GM12872 (cell line): ENCODE results near the gene OR51G2.

ENCODE experiments used
- CTCF ChIP-seq: IDR thresholded peaks from 3 replicates; pipeline ENCODE4 v1.5.1; 2011; ENCODE audit warnings: low read depth, mild to moderate bottlenecking, low read length, moderate library complexity; ENCODE audit not compliant: insufficient read depth

Gene OR51G2

DNA sequence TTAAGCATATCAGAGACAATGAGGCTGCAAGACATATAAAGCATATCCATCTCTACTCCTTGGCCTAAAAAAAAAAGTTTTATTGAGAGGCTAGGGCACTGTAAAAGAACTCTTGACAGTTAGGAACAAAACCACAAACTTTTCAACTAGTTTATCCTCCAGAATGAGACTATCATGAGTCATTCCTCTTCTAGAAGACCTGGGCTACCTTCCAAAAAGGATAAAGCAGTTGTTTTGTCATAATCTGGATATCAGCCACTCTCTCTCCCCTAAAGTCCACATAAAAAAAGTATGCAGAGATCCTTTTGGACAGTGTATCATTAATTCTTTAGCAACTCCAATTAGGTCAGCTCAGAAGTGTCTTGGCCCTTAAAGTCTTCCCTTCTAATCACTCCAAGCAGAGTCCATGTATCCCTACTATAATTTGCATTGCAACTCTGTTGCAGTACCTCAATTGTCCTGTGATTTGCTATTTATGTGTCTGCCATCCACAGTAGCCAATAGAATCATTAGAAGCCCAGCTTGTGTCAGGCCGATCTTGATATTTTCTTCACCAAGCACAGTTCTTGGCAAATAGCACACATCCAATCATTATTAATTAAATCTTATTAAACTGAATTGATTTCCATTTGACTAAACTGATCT lies 27.0 kb downstream of the OR51G2 start:
- no peak for TF ChIP-seq CTCF

- no peak for TF ChIP-seq CTCF
Measured at GRCh38 chr11:4890279-4890678, 28.9 kb downstream of the OR51G2 start.

GRCh38 chr11:4887591-4887990 lies 31.6 kb downstream of the OR51G2 start:
- TF ChIP-seq CTCF = no peak

DNA sequence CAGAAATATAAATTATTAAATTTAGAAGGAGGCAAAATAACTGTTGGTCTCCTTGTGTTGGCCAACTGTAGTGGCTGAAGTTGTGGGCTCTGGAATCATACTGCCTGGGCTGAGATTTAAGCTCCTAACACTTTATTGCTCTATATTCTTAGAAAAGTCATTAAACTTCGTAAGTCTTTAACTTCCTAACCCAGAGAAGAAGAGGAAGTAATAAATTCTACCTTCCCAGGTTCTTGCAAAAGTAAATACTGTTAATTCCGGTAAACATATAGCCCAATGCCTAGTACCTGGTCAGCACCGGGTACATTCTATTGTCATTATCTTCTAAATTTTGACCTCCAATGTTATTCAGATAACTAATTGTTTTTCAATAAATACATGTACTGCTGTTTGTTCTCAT lies 33.0 kb downstream of the OR51G2 start:
- TF ChIP-seq CTCF = no peak

GRCh38 chr11:4884361-4884760 lies 34.8 kb downstream of the OR51G2 start:
- no peak for TF ChIP-seq CTCF

DNA sequence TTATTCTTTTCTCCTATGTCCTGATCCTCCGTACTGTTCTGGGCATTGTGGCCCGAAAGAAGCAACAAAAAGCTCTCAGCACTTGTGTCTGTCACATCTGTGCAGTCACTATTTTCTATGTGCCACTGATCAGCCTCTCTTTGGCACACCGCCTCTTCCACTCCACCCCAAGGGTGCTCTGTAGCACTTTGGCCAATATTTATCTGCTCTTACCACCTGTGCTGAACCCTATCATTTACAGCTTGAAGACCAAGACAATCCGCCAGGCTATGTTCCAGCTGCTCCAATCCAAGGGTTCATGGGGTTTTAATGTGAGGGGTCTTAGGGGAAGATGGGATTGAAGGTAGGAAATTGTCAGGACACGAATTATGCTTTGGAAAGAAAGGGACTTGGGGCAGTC lies 36.6 kb downstream of the OR51G2 start:
- no peak for TF ChIP-seq CTCF

DNA sequence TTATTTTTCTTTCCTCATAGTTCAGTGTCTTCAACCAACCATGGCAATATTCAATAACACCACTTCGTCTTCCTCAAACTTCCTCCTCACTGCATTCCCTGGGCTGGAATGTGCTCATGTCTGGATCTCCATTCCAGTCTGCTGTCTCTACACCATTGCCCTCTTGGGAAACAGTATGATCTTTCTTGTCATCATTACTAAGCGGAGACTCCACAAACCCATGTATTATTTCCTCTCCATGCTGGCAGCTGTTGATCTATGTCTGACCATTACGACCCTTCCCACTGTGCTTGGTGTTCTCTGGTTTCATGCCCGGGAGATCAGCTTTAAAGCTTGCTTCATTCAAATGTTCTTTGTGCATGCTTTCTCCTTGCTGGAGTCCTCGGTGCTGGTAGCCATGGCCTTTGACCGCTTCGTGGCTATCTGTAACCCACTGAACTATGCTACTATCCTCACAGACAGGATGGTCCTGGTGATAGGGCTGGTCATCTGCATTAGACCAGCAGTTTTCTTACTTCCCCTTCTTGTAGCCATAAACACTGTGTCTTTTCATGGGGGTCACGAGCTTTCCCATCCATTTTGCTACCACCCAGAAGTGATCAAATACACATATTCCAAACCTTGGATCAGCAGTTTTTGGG lies 37.2 kb downstream of the OR51G2 start, which contains the start of gene OR51T1:
Gene OR51T1, plus strand, starts transcription at position 41 of the 641 bp plus-strand sequence. Its CDS starts 0 bp downstream, at position 41.
- TF ChIP-seq CTCF = no peak
